ENCODE data around the gene NOS3.

Gene NOS3

DNA sequence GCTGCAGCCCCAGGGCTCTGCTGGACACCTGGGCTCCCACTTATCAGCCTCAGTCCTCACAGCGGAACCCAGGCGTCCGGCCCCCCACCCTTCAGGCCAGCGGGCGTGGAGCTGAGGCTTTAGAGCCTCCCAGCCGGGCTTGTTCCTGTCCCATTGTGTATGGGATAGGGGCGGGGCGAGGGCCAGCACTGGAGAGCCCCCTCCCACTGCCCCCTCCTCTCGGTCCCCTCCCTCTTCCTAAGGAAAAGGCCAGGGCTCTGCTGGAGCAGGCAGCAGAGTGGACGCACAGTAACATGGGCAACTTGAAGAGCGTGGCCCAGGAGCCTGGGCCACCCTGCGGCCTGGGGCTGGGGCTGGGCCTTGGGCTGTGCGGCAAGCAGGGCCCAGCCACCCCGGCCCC lies 2.7 kb downstream of the NOS3 start:
- peaks cover 6% of the 10 kb centered on the region for H3K9me3 ChIP-seq (ENCODE audit: severe bottlenecking)
- no peak for DNase-seq (ENCODE audit: low spot score)
- no peaks in the 10 kb centered on the region for H3K36me3 ChIP-seq (ENCODE audit: low read depth)
- no peak for ATAC-seq (ENCODE audit: low read depth)
- TF ChIP-seq, protein P1, sequence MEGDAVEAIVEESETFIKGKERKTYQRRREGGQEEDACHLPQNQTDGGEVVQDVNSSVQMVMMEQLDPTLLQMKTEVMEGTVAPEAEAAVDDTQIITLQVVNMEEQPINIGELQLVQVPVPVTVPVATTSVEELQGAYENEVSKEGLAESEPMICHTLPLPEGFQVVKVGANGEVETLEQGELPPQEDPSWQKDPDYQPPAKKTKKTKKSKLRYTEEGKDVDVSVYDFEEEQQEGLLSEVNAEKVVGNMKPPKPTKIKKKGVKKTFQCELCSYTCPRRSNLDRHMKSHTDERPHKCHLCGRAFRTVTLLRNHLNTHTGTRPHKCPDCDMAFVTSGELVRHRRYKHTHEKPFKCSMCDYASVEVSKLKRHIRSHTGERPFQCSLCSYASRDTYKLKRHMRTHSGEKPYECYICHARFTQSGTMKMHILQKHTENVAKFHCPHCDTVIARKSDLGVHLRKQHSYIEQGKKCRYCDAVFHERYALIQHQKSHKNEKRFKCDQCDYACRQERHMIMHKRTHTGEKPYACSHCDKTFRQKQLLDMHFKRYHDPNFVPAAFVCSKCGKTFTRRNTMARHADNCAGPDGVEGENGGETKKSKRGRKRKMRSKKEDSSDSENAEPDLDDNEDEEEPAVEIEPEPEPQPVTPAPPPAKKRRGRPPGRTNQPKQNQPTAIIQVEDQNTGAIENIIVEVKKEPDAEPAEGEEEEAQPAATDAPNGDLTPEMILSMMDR (IDR thresholded peaks at IDR 0.05; ENCODE audit: poor library complexity, severe bottlenecking): no peak
- H3K27me3 ChIP-seq (ENCODE audit: insufficient read depth, poor library complexity, severe bottlenecking): no peaks in the 10 kb centered on the region
- no peak overlapping the region for H3K4me3 ChIP-seq (ENCODE audit: severe bottlenecking)
- no peak overlapping the region for H3K27ac ChIP-seq (ENCODE audit: poor library complexity, severe bottlenecking)
- H3K4me1 ChIP-seq (ENCODE audit: insufficient read depth, poor library complexity, severe bottlenecking): no peaks in the 10 kb centered on the region

DNA sequence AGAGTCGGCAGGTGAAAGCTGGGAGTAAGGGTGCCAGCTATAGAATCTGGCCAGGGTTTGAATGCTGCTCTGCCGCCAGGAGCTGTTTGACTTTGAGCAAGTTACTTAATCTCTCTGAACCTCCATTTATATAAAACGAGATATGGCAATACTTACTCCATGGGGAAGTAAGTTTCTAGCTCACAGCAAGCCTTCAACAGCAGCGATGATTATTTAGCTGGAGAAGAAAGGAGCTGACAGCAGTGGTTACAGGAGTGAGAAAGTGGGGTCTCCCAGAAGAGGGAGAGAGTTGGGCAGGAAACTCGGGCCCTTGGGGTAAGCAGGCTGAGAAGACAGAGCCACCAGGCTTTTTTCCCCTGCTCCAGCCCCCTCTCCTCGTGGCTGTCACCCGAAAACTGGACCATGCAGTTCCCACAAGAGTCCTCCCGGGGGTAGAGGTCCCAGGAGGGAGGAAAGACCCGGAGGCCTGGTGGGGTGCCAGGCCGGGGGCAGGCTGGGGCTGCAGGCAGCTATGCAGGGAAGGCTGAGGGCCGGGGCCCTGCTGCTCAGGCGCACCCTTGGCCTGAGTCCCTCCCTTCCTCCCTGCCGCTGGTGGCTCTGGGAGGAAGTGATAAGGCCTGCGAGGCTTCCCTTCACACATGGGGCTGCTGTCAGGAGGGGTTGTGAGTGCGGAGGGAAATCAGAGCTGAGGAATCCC lies 3.5 kb downstream of the NOS3 start:
- no peak for DNase-seq (ENCODE audit: low spot score)
- no peaks in the 10 kb centered on the region for H3K4me1 ChIP-seq (ENCODE audit: insufficient read depth, poor library complexity, severe bottlenecking)
- TF ChIP-seq, protein P1 (IDR thresholded peaks at IDR 0.05; ENCODE audit: poor library complexity, severe bottlenecking): no peak
- no peak overlapping the region for H3K4me3 ChIP-seq (ENCODE audit: severe bottlenecking)
- H3K27ac ChIP-seq (ENCODE audit: poor library complexity, severe bottlenecking): no peak overlapping the region
- H3K9me3 ChIP-seq (ENCODE audit: severe bottlenecking): peaks cover 6% of the 10 kb centered on the region
- H3K27me3 ChIP-seq (ENCODE audit: insufficient read depth, poor library complexity, severe bottlenecking): no peaks in the 10 kb centered on the region
- no peak; the same call in 2 of the 3 replicates for ATAC-seq (ENCODE audit: low read depth)
- no peaks in the 10 kb centered on the region for H3K36me3 ChIP-seq (ENCODE audit: low read depth)

DNA sequence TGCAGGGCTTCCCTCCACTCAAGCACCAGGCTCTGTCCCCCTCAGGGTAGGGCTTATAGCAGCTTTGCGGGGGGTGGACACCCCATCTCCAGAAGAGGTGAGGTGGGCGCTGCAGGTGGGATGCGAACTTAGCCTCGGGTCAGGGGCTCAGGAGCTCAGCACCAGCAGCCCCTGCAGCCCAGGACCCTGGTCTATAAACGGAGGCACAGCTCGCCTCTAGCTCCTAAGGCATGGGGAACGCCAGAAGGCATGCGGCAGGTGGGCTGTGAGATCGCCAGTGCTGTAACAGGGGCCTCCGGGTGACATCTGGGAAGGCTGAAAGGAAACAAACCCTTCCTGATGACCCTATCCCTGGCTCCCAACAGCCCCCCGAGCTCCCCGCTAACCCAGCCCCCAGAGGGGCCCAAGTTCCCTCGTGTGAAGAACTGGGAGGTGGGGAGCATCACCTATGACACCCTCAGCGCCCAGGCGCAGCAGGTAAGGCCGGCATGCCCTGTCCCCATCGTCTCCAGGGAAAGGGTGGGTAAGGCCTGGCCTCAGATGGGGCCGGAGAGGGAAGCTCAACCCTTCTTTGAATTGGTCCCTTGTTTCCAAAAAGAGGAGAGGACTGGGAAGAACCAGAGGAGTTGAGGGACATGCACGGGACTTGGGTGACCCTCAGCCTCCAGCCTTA lies 4.2 kb downstream of the NOS3 start:
- Histone ChIP-seq H3K4me1 (ENCODE audit: insufficient read depth, poor library complexity, severe bottlenecking) (no peaks in the 10 kb centered on the region), H3K4me3 (ENCODE audit: severe bottlenecking) (no peak overlapping the region), H3K27me3 (ENCODE audit: insufficient read depth, poor library complexity, severe bottlenecking) (no peaks in the 10 kb centered on the region)

DNA sequence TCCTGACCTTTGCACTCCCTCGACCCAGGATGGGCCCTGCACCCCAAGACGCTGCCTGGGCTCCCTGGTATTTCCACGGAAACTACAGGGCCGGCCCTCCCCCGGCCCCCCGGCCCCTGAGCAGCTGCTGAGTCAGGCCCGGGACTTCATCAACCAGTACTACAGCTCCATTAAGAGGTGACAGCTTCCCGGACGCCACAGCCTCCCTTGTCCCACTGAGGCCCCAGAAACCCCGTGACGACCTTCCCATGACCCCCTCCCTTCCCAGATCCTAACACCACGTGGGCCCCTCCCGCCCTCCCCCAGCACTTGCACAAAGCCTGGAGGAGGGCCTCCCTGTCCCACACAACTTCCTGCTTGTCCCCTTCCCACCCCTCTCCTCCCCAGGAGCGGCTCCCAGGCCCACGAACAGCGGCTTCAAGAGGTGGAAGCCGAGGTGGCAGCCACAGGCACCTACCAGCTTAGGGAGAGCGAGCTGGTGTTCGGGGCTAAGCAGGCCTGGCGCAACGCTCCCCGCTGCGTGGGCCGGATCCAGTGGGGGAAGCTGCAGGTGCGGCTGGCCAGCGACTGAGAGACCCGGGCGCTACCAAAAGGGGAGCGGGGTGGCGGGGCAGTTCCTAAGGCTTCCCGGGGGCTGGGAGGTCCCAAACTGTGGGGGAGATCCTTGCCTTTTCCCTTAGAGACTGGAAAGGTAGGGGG lies 5.7 kb downstream of the NOS3 start:
- no peak overlapping the region for H3K4me3 ChIP-seq (ENCODE audit: severe bottlenecking)
- H3K36me3 ChIP-seq (ENCODE audit: low read depth): no peaks in the 10 kb centered on the region
- no peak overlapping the region for H3K27ac ChIP-seq (ENCODE audit: poor library complexity, severe bottlenecking)
- no peak for DNase-seq (ENCODE audit: low spot score)
- no peaks in the 10 kb centered on the region for H3K27me3 ChIP-seq (ENCODE audit: insufficient read depth, poor library complexity, severe bottlenecking)
- H3K4me1 ChIP-seq (ENCODE audit: insufficient read depth, poor library complexity, severe bottlenecking): no peaks in the 10 kb centered on the region
- no peak for ATAC-seq (ENCODE audit: low read depth)
- peaks cover 1% of the 10 kb centered on the region for H3K9me3 ChIP-seq (ENCODE audit: severe bottlenecking)
- TF ChIP-seq, protein P1 (IDR thresholded peaks at IDR 0.05; ENCODE audit: poor library complexity, severe bottlenecking): no peak

More for the DNA sequence above, 4.2 kb downstream of the NOS3 start:
- H3K36me3 ChIP-seq (ENCODE audit: low read depth): no peaks in the 10 kb centered on the region
- peaks cover 6% of the 10 kb centered on the region for H3K9me3 ChIP-seq (ENCODE audit: severe bottlenecking)
- no peak overlapping the region for H3K27ac ChIP-seq (ENCODE audit: poor library complexity, severe bottlenecking)
- no peak; the same call in 2 of the 3 replicates for ATAC-seq (ENCODE audit: low read depth)
- DNase-seq (ENCODE audit: low spot score): no peak
- TF ChIP-seq, protein P1 (IDR thresholded peaks at IDR 0.05; ENCODE audit: poor library complexity, severe bottlenecking): no peak

Data from RWPE2 (cell line).